ENCODE data around the gene CLOCK.
"Not testable (repeated sequence)": the region's sequence is repeated elsewhere in the genome, so short reads cannot be mapped to it uniquely, and the experiment has no call there.

The CLOCK gene

DNA sequence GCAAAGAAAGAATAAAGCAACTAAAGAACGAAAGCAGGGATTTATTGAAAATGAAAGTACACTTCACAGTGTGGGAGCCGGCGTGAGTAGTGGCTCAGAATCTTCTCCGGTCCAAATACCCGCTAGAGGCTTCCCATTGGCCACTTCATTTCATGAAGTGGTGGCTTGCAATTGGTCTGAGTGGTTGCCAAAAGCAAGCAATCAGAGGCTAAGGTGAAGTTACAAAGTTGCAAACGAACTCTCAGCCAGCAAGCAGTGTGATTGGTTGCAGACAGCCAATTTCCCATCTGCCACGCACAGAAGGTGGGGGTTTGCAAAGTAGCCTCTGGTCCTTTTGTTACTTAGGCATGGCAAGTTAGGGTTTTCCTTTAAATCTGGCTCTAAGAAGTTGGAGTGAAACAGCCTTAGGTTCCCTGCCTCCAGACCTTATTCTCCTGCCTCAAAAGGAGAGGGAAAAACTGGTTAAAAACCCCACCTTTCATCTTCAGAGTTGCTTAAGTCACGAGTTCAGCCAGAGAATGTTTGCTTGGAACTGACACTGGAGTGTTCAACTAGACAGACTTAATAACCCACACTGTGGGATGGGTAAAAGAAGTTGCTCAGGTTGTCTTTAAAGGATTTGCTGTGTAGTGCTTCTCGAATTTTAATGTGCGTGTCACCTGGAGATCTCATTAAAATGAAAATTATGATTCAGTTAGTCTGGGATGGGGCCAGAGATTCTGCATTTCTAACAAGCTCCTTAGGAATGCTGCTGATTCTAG lies 6.9 kb upstream of the CLOCK start:
- no peak overlapping the region for H3K4me3 ChIP-seq (ENCODE audit: low read depth, low read length)
- no peak for DNase-seq (ENCODE audit: low read depth)
- TF ChIP-seq, protein P1, sequence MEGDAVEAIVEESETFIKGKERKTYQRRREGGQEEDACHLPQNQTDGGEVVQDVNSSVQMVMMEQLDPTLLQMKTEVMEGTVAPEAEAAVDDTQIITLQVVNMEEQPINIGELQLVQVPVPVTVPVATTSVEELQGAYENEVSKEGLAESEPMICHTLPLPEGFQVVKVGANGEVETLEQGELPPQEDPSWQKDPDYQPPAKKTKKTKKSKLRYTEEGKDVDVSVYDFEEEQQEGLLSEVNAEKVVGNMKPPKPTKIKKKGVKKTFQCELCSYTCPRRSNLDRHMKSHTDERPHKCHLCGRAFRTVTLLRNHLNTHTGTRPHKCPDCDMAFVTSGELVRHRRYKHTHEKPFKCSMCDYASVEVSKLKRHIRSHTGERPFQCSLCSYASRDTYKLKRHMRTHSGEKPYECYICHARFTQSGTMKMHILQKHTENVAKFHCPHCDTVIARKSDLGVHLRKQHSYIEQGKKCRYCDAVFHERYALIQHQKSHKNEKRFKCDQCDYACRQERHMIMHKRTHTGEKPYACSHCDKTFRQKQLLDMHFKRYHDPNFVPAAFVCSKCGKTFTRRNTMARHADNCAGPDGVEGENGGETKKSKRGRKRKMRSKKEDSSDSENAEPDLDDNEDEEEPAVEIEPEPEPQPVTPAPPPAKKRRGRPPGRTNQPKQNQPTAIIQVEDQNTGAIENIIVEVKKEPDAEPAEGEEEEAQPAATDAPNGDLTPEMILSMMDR (IDR thresholded peaks at IDR 0.05; ENCODE audit: low read depth, low read length, missing control alignments): no peak

DNA sequence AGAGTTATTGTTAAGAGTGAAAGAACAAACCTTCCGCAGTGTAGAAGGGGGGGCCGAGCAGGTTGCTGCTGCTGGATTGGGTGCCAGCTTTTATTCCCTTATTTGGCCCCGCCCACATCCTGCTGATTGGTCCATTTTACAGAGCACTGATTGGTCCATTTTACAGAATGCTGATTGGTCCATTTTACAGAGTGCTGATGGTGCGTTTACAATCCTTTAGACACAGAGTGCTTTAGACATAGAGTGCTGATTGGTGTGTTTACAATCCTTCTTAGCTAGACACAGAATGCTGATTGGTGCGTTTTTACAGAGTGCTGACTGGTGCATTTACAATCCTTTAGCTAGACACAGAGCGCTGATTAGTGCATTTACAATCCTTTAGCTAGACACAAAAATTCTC lies 5.3 kb upstream of the CLOCK start:
- not testable (repeated sequence) for DNase-seq (ENCODE audit: low read depth); H3K4me3 ChIP-seq (ENCODE audit: low read depth, low read length)

DNA sequence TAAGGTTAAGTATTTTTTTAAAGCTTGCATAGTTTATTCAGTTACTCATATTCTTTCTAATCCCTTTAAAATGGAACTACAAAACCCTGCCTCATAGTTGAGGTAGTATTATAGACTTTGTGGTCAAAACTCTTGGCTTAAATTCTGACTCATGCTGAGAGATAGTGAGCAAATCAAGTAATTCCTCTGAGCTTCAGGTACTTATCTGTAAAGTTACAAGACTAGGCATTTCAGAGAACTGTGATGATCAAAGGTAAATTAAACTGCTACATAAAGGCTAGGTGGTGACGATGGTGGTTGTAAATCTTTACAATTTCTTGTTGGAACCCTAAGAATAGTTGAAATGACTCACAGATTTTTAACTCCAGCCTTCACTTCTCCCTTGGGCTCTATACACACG lies 3.2 kb upstream of the CLOCK start:
- TF ChIP-seq, protein P1 (IDR thresholded peaks at IDR 0.05; ENCODE audit: low read depth, low read length, missing control alignments): no peak
- no peak overlapping the region for H3K4me3 ChIP-seq (ENCODE audit: low read depth, low read length)
- DNase-seq (ENCODE audit: low read depth): no peak

DNA sequence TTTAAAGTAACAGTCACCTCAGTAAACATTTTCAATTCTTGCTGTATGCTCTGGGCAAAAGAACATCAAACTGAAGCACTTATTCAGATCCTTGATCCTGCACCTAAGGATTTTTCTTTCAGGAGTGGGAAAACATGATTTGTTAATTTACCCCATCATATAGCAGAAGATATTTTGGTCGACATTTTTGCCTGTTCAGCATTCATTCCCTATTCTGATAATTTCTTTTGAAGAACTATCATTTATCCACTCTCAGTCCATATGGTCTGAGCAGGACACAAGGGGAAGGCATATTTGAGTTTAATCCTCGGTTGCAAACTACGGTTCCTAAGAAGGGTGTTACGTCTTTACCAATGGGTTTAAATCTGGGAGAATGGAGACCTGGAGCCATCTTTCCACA lies 1.2 kb upstream of the CLOCK start:
- H3K4me3 ChIP-seq (ENCODE audit: low read depth, low read length): peak overlapping the region; percentile 95; the same call in 1 of the 2 replicates
- TF ChIP-seq, protein P1 (IDR thresholded peaks at IDR 0.05; ENCODE audit: low read depth, low read length, missing control alignments): no peak
- DNase-seq (ENCODE audit: low read depth): no peak

DNA sequence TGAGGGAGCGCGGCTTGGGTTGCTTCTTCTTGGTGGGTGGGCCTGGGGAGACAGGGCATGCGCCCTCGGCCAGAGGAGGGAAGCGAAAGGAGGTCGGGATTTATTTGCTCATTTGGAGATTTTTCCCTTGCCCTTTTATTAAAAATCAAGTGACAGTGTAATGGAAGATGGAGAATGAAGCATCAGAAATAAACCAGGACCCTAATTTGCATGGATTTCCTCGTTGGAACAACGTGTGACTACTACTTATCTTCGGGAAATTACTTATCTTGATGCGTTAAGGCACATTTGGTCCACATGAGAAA lies 709 bp upstream of the CLOCK start:
- no peak for DNase-seq (ENCODE audit: low read depth)
- TF ChIP-seq, protein P1 (IDR thresholded peaks at IDR 0.05; ENCODE audit: low read depth, low read length, missing control alignments): no peak

DNA sequence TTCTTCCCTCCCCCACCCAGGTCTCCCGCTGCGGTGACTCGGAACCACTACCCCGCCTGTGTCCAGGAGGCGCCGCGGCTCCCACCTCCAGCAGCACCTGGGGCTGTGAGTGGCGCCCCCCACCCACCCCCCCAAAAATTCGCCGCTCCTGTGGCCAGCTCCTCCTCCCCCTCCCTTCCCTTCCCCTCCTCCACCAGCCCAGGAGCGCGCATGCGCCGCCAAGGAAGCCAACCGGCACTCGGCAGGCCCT lies 278 bp downstream of the CLOCK start:
- peak overlapping the region; percentile 95 for H3K4me3 ChIP-seq (ENCODE audit: low read depth, low read length)
- TF ChIP-seq, protein P1 (IDR thresholded peaks at IDR 0.05; ENCODE audit: low read depth, low read length, missing control alignments): no peak
- no peak for DNase-seq (ENCODE audit: low read depth)

More for the DNA sequence above, 709 bp upstream of the CLOCK start:
- peak overlapping the region; percentile 95 for H3K4me3 ChIP-seq (ENCODE audit: low read depth, low read length)

DNA sequence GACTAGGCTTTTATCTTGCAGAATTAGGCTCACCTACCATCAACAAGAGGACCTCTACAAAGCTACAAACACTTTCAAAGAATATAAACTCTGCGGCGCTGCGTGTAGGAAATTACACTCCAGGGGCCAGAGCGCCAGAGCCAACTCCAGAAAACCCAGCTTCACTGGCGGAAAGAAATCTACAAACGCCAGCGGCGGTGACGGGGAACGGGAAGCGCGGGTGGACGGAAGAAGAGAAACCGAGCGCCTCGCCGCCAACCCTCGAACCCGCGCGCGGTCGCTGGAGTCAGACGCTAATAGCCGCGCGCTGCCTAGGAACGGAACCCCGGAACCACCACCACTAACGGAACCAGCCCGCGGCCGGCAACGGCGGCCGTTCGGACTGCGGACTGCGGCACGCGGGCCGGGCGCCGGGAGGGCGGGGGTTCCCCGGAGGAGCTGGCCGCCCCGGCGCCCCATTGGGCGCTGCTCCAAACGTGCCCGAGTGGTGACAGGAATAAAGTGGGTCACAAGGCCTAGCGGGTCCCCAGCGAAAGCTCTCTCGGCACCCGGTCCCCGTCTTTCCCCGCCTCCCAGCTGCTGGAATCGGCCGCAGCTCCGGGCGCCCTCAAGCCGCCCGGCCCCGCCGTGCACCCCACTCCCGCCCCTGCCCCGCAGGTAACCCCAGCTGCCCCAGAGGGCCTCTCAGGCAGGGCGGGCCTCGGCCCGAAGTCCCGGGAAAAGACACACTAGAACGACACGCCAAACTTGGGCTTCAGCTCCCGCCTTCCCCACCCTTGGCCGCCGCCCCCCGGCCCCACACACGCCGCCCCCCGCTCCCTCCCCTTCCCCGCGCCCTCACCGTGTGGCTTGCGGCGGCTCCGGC lies 836 bp downstream of the CLOCK start:
- TF ChIP-seq, protein P1 (IDR thresholded peaks at IDR 0.05; ENCODE audit: low read depth, low read length, missing control alignments): no peak
- peak; percentile 46 for DNase-seq (ENCODE audit: low read depth)
- H3K4me3 ChIP-seq (ENCODE audit: low read depth, low read length): peak overlapping the region; percentile 95
